B cell (primary cell): ENCODE results near the gene KRT35.

Experiments
- CTCF ChIP-seq: fragments of 200-600 bp; IDR thresholded peaks from one replicate; pipeline ENCODE4 v1.8.0; 2022; ENCODE audit warnings: antibody characterized with exemption, mild to moderate bottlenecking
- EZH2 ChIP-seq: IDR thresholded peaks from 2 replicates; pipeline ENCODE4 v1.6.1; 2012; ENCODE audit warnings: borderline replicate concordance, low read depth, mild to moderate bottlenecking, moderate library complexity, low read length; ENCODE audit not compliant: insufficient read depth, poor library complexity, severe bottlenecking

GRCh38 chr17:41489531-41489930, 8.6 kb upstream of the KRT35 start, which contains the start of gene KRT36:
- TF ChIP-seq CTCF (no peak), EZH2 (no peak)
